GM23338 (cell line): Measurements from ENCODE around the gene PCSK2. TPM values are rescaled to one million over a fixed set of nuclear protein-coding genes. Genes with fewer than 3 reads are reported as not detected.

ENCODE experiments used
- ATAC-seq: fragments of 200-7000 bp; cut with Tn5 transposase; 3 replicates; pipeline ENCODE4 v1.9.1; 2020
- DNase-seq: peaks from one replicate; pipeline ENCODE4 v3.0.0-alpha.2; 2015; ENCODE audit warnings: low spot score
- H2AFZ ChIP-seq: fragments of 200-600 bp; sonication (generic); 2 replicates; pipeline ENCODE4 v1.8.0; 2016; ENCODE audit warnings: antibody characterized with exemption, mild to moderate bottlenecking, moderate library complexity
- H3F3A ChIP-seq: fragments of 200-600 bp; sonication (generic); replicated peaks from 2 replicates; pipeline ENCODE4 v1.8.0; 2017; ENCODE audit warnings: antibody characterized with exemption, mixed run types, low read depth
- H3K27ac ChIP-seq: fragments of 200-600 bp; sonication (generic); 2 replicates; pipeline ENCODE4 v1.6.1; 2016; ENCODE audit warnings: low read depth
- H3K27me3 ChIP-seq: fragments of 200-600 bp; sonication (generic); 2 replicates; pipeline ENCODE4 v1.8.0; 2016; ENCODE audit warnings: mild to moderate bottlenecking, mixed run types, moderate library complexity; ENCODE audit not compliant: insufficient read depth
- H3K36me3 ChIP-seq: fragments of 200-600 bp; sonication (generic); 2 replicates; pipeline ENCODE4 v1.8.0; 2016; ENCODE audit warnings: mild to moderate bottlenecking; ENCODE audit not compliant: insufficient read depth
- H3K4me1 ChIP-seq: fragments of 200-600 bp; sonication (generic); 2 replicates; pipeline ENCODE4 v1.8.0; 2016; ENCODE audit warnings: mild to moderate bottlenecking, moderate library complexity; ENCODE audit not compliant: insufficient read depth
- H3K4me2 ChIP-seq: fragments of 200-600 bp; sonication (generic); 2 replicates; pipeline ENCODE4 v1.7.1; 2017; ENCODE audit warnings: mixed run types
- H3K4me3 ChIP-seq: fragments of 200-600 bp; sonication (generic); 2 replicates; pipeline ENCODE4 v1.6.1; 2016; ENCODE audit warnings: mixed run types
- H3K79me2 ChIP-seq: fragments of 200-600 bp; sonication (generic); replicated peaks from 2 replicates; pipeline ENCODE4 v1.8.0; 2017; ENCODE audit warnings: mild to moderate bottlenecking; ENCODE audit not compliant: insufficient read depth
- H3K9me2 ChIP-seq: fragments of 200-600 bp; sonication (generic); 2 replicates; pipeline ENCODE4 v1.8.0; 2017; ENCODE audit not compliant: insufficient read depth
- H4K20me1 ChIP-seq: fragments of 200-600 bp; sonication (generic); replicated peaks from 2 replicates; pipeline ENCODE4 v1.8.0; 2017; ENCODE audit warnings: mild to moderate bottlenecking; ENCODE audit not compliant: insufficient read depth
- H3K27ac Mint-ChIP-seq: 2 replicates; pipeline ENCODE4 v1.8.0; 2020; ENCODE audit warnings: inconsistent platforms, mild to moderate bottlenecking, moderate library complexity, mixed read lengths
- H3K27me3 Mint-ChIP-seq: 3 replicates; pipeline ENCODE4 v1.8.0; 2022; ENCODE audit warnings: low read depth, mild to moderate bottlenecking, moderate library complexity, mixed read lengths, inconsistent platforms; ENCODE audit not compliant: insufficient read depth, poor library complexity
- H3K36me3 Mint-ChIP-seq: 3 replicates; pipeline ENCODE4 v1.8.0; 2021; ENCODE audit warnings: low read depth, mild to moderate bottlenecking, inconsistent platforms, moderate library complexity, mixed read lengths
- H3K4me1 Mint-ChIP-seq: 3 replicates; pipeline ENCODE4 v1.8.0; 2020; ENCODE audit warnings: mild to moderate bottlenecking, inconsistent platforms, mixed read lengths
- H3K4me3 Mint-ChIP-seq: 3 replicates; pipeline ENCODE4 v1.8.0; 2021; ENCODE audit warnings: moderate library complexity, mild to moderate bottlenecking, inconsistent platforms, mixed read lengths
- H3K9me3 Mint-ChIP-seq: 3 replicates; pipeline ENCODE4 v1.8.0; 2020; ENCODE audit warnings: moderate library complexity, mild to moderate bottlenecking, inconsistent platforms, mixed read lengths
- CREB1 ChIP-seq: fragments of 250-450 bp; sonication (Bioruptor Pico); IDR thresholded peaks from 2 replicates; pipeline ENCODE4 v1.5.0; 2020; ENCODE audit warnings: low read depth, mild to moderate bottlenecking, moderate library complexity
- CTCF ChIP-seq, 2 experiments: fragments of 200-600 bp in 1 of 2; sonication (generic) in 1 of 2; conservative IDR thresholded peaks; 2 replicates each; pipeline versions ENCODE4 v1.5.1 to v1.6.1; 2016 to 2017; ENCODE audit warnings: antibody characterized with exemption in 2 of 2, low read depth in 2 of 2, mild to moderate bottlenecking in 2 of 2, moderate library complexity in 1 of 2
- ETS1 ChIP-seq: IDR thresholded peaks from 2 replicates; pipeline ENCODE4 v1.6.1; 2016; ENCODE audit warnings: antibody characterized with exemption
- EZH2 ChIP-seq: fragments of 200-600 bp; sonication (generic); IDR thresholded peaks from one replicate; pipeline ENCODE4 v1.8.0; 2017; ENCODE audit warnings: antibody characterized with exemption, mild to moderate bottlenecking, low read depth; ENCODE audit not compliant: unreplicated experiment
- EZH2phosphoT487 ChIP-seq: fragments of 200-600 bp; sonication (generic); IDR thresholded peaks from one replicate; pipeline ENCODE4 v1.8.1; 2018; ENCODE audit warnings: antibody characterized with exemption; ENCODE audit not compliant: unreplicated experiment
- JUNB ChIP-seq: IDR thresholded peaks from one replicate; pipeline ENCODE4 v1.6.1; 2016; ENCODE audit warnings: antibody characterized with exemption; ENCODE audit not compliant: unreplicated experiment
- NANOG ChIP-seq: IDR thresholded peaks from 2 replicates; pipeline ENCODE4 v1.6.1; 2016; ENCODE audit warnings: antibody characterized with exemption, borderline replicate concordance
- POLR2AphosphoS5 ChIP-seq: IDR thresholded peaks from 2 replicates; pipeline ENCODE4 v1.6.1; 2016; ENCODE audit warnings: antibody characterized with exemption, low read depth
- REST ChIP-seq: IDR thresholded peaks from one replicate; pipeline ENCODE4 v1.6.1; 2018; ENCODE audit warnings: antibody characterized with exemption; ENCODE audit not compliant: unreplicated experiment
- STAT1 ChIP-seq: IDR thresholded peaks from one replicate; pipeline ENCODE4 v1.6.1; 2016; ENCODE audit warnings: antibody characterized with exemption; ENCODE audit not compliant: unreplicated experiment
- ZNF114 ChIP-seq: fragments of 250-450 bp; sonication (Bioruptor Pico); IDR thresholded peaks from 2 replicates; pipeline ENCODE4 v1.5.0; 2020; ENCODE audit warnings: mild to moderate bottlenecking, moderate library complexity
- ZNF331 ChIP-seq: fragments of 250-450 bp; sonication (Bioruptor Pico); IDR thresholded peaks from 2 replicates; pipeline ENCODE4 v1.5.0; 2020; ENCODE audit warnings: low read depth, mild to moderate bottlenecking, moderate library complexity
- ZNF462 ChIP-seq: fragments of 250-450 bp; sonication (Bioruptor Pico); IDR thresholded peaks from 2 replicates; pipeline ENCODE4 v1.5.0; 2020; ENCODE audit warnings: mild to moderate bottlenecking, moderate library complexity
- polyA plus RNA-seq: library from polyadenylated mRNA; unstranded; fragments of >200 nt; fragmentation: Nextera tagmentation; extraction: Ambion mirVana; gene quantifications from 2 replicates; pipeline ENCODE4 v1.2.1, GENCODE V29; 2016
- total RNA-seq: library from RNA; depleted of rRNA; stranded (reverse); fragments of >200 nt; shearing (Covaris generic); gene quantifications from 2 replicates; pipeline ENCODE4 v1.2.3, GENCODE V29; 2014

Gene PCSK2
- total and polyA plus RNA-seq, 2 experiments from 2014 or later = 0.37 to 1.1 TPM

- no peak overlapping the region for H2AFZ ChIP-seq
- no peak overlapping the region for H3K27ac ChIP-seq
- peaks cover 6% of the 10 kb centered on the region; the same call in 1 of the 2 replicates for H3K4me1 ChIP-seq
- H3F3A ChIP-seq = no peaks in the 10 kb centered on the region
- Mint-ChIP-seq H3K4me1 (peaks cover 9% of the 10 kb centered on the region; the same call in 2 of the 3 replicates), H3K27me3 (no peaks in the 10 kb centered on the region), H3K9me3 (no peaks in the 10 kb centered on the region; the same call in 2 of the 3 replicates), H3K27ac (no peak overlapping the region), H3K36me3 (no peaks in the 10 kb centered on the region), H3K4me3 (no peak overlapping the region)
- H3K27me3 ChIP-seq = no peaks in the 10 kb centered on the region
- DNase-seq (no peak), ATAC-seq (no peak)
- H3K4me3 ChIP-seq = no peak overlapping the region
- H3K36me3 ChIP-seq = no peaks in the 10 kb centered on the region
- H3K79me2 ChIP-seq = no peaks in the 10 kb centered on the region
- no peaks in the 10 kb centered on the region for H4K20me1 ChIP-seq
- TF ChIP-seq JUNB (no peak), EZH2phosphoT487 (no peak), CREB1 (no peak), ZNF114 (CRISPR knock-in tag) (no peak), NANOG (no peak), REST (no peak), STAT1 (no peak), ZNF331 (CRISPR knock-in tag) (no peak), POLR2AphosphoS5 (no peak), ZNF462 (CRISPR knock-in tag) (no peak), ETS1 (no peak), CTCF (conservative IDR thresholded peaks at IDR 0.05; ENCODE audit: low read depth in 2 of 2) (no peak), EZH2 (no peak)
- no peak overlapping the region for H3K4me2 ChIP-seq
- H3K9me2 ChIP-seq = no peaks in the 10 kb centered on the region
Measured at GRCh38 chr20:17374086-17374485, 147.2 kb downstream of the PCSK2 start.
